GM08714 (cell line): ENCODE measurements around the gene EARS2.
"Not testable (repeated sequence)": the region's sequence is repeated elsewhere in the genome, so short reads cannot be mapped to it uniquely, and the experiment has no call there.

ENCODE experiments used
- H3K4me3 ChIP-seq: fragments of 200-500 bp; sonication (Bioruptor generic); 2 replicates; pipeline ENCODE4 v1.5.1; 2014; ENCODE audit warnings: mild to moderate bottlenecking, low read length, inconsistent platforms
- ZNF274 ChIP-seq: IDR thresholded peaks from 2 replicates; pipeline ENCODE4 v1.6.1; 2012; ENCODE audit warnings: mild to moderate bottlenecking, low read depth, low read length

EARS2 gene

GRCh38 chr16:23499801-23500200, 57.3 kb downstream of the EARS2 start:
- no peak overlapping the region for H3K4me3 ChIP-seq
- no peak for TF ChIP-seq ZNF274

GRCh38 chr16:23498863-23499262, 58.3 kb downstream of the EARS2 start:
- no peak overlapping the region for H3K4me3 ChIP-seq
- no peak for TF ChIP-seq ZNF274

- H3K4me3 ChIP-seq: no peak overlapping the region
- TF ChIP-seq ZNF274: no peak
Measured at GRCh38 chr16:23497543-23497868, 59.6 kb downstream of the EARS2 start.

GRCh38 chr16:23496821-23497542, 60.2 kb downstream of the EARS2 start:
- no peak overlapping the region for H3K4me3 ChIP-seq
- TF ChIP-seq ZNF274: no peak

GRCh38 chr16:23495671-23496070, 61.5 kb downstream of the EARS2 start:
- H3K4me3 ChIP-seq: no peak overlapping the region
- TF ChIP-seq ZNF274: no peak

- no peak for TF ChIP-seq ZNF274
- no peak overlapping the region for H3K4me3 ChIP-seq
Measured at GRCh38 chr16:23494188-23494587, 63.0 kb downstream of the EARS2 start.

GRCh38 chr16:23491490-23492391, 65.4 kb downstream of the EARS2 start:
- TF ChIP-seq ZNF274: no peak
- H3K4me3 ChIP-seq: no peak overlapping the region

GRCh38 chr16:23486480-23486879, 70.7 kb downstream of the EARS2 start:
- TF ChIP-seq ZNF274: no peak
- H3K4me3 ChIP-seq: no peak overlapping the region

GRCh38 chr16:23485841-23486240, 71.3 kb downstream of the EARS2 start:
- no peak for TF ChIP-seq ZNF274
- no peak overlapping the region for H3K4me3 ChIP-seq

GRCh38 chr16:23485257-23485614, 71.9 kb downstream of the EARS2 start:
- TF ChIP-seq ZNF274: no peak
- H3K4me3 ChIP-seq: no peak overlapping the region

GRCh38 chr16:23484510-23485256, 72.5 kb downstream of the EARS2 start:
- no peak overlapping the region for H3K4me3 ChIP-seq
- TF ChIP-seq ZNF274: no peak

GRCh38 chr16:23483492-23483891, 73.7 kb downstream of the EARS2 start:
- H3K4me3 ChIP-seq: not testable (repeated sequence)

GRCh38 chr16:23482778-23483177, 74.4 kb downstream of the EARS2 start:
- TF ChIP-seq ZNF274: no peak
- no peak overlapping the region for H3K4me3 ChIP-seq

GRCh38 chr16:23480257-23480656, 76.9 kb downstream of the EARS2 start:
- TF ChIP-seq ZNF274: no peak
- H3K4me3 ChIP-seq: no peak overlapping the region

- no peak overlapping the region for H3K4me3 ChIP-seq
- no peak for TF ChIP-seq ZNF274
Measured at GRCh38 chr16:23479138-23479537, 78.0 kb downstream of the EARS2 start.
